EL (cell line): ENCODE results near the gene PAFAH2.
"Not testable (repeated sequence)": the region's sequence is repeated elsewhere in the genome, so short reads cannot be mapped to it uniquely, and the experiment has no call there.

ENCODE experiments used
- DNase-seq: peaks from one replicate; pipeline ENCODE4 v3.0.0-alpha.2; 2016

PAFAH2 gene

GRCh38 chr1:26010825-26011224 is 13.0 kb upstream of the PAFAH2 start:
- no peak for DNase-seq

GRCh38 chr1:26009796-26010447 is 12.1 kb upstream of the PAFAH2 start:
- no peak for DNase-seq

GRCh38 chr1:26006710-26007109 is 8.8 kb upstream of the PAFAH2 start:
- no peak for DNase-seq

DNA sequence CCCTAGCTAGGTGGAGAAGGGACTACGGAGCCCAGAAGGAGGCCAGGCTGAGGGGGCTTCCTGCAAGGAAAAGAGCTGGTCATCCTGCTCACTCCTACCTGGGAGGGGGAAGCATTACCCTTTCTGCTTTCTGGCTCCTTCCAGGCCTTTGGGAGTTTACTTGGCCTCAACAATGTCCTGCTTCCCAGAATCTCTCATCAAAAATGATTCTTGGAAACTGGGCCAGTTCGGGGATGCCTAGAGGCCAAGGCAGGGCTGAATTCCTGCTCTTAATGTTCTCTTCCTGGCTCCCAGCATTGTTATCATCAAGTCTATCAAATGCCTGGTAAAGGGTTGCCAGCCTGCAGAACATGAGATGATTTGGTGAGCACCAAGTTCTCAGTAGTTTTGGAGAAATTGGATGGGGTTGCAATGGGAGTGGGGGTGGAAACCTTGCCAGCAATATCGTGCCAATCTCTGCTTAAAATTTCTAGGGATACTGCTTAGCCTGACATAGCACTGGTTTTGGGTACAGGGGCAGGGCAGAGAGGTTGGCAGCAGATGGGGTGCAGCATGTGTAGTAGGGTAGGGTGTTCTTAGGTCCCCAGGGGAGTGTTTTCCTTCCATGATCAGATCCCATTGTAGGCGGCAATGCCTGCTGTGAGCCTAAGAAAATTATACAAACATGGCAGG is 7.7 kb upstream of the PAFAH2 start:
- DNase-seq = no peak

DNA sequence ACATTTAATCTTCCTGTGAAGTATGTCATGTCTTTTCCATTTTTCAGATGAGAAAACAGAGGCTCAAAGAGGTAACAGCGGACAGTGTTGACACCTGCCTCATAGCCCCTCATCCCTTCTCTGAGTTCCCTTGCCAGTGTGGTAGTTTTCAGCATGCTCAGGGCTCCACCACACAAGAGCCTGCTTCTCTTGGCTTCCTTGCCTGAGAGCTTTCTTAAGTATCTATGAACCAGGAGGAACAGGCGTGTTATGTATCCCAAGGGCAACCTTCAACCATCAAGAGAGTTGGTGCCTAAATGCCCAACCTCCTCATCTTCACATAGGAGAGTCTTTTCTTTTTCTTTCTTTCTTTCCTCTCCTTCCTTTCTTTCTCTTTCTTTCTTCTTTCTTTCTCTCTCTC is 5.9 kb upstream of the PAFAH2 start:
- no peak for DNase-seq

- DNase-seq = no peak
These were observed 5.4 kb upstream of the PAFAH2 start for GRCh38 chr1:26003262-26003661.

DNA sequence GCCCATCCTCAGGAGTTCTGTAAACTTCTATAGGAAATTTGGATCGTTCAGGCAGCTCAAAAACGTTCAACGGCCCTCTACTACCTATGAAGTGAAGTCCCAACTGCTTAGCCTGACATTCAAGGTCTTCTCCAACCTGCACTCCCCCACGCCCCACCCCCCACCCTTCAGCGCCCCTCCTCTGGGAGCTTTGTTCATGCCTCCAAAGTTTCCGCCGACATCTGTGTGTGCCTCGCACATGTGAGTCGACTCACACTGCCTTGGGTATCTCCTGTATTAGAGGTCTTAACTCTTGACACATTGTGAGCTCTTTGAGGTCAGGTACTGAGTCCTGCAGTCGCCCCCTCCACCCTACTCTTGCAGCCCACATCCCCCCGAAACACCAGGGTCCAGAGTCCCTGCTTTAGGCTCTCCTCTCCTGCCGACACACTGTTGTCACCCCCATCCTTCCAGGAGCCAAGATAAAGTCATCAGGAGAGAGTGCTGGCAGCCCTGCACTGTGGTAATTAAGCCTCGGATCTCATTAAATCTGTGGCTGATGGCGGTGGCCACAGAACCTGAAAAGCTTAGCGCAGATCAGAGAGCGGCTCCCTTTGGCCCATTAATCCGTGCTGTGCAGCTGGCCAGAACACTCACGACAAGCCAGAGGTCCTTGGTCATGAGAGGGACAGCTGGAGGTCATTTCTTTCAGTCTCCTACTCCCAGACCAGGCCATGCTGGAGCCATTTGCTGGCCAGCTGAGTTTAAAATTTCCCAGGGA is 1.4 kb upstream of the PAFAH2 start:
- DNase-seq = no peak

DNA sequence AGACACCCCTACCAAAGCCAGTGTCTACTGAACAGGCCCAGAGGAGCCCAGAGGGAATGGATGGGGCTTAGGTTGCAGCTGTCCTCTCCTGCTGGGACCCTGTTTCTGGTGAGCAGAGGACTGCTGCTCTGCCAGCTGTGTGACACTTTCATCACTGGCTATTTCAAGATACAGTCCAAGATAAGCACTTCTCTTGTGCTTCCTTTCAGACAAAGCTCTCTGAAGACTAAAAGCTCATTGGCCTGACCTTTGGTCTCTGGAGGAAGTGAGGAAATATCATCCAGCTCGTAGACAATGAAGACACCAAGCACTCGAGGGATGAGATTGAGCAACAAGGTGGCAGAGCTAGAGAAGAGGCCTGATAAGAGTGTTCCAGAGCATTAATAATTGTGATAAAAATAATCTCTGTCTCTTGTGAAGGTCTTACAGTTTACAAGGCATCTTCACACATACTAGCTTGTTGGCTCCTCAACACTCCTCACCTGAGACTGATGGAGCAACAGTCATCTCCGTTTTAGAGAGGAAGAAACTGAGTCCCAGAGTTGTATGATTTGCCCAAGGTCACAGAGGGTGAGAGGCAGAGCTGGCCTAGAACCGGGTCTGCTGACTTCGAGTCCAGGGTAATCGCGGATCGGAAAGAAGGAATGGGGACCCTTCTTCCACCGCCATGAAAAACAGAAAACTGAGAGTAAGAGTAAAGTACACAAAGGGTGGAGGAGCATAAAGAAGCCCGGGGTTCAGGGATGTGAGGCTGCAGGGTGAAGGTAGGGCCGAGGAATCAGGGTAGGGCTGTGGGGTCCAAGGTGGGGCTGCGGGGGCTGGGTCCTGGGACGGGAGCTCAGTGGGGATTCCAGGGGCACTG is 666 bp downstream of the PAFAH2 start:
- peak; percentile 69 for DNase-seq

GRCh38 chr1:25994402-25995150 is 3.3 kb downstream of the PAFAH2 start:
- DNase-seq = no peak

- no peak for DNase-seq
These were observed 4.5 kb downstream of the PAFAH2 start for GRCh38 chr1:25993197-25993951.

GRCh38 chr1:25992689-25993171 is 5.1 kb downstream of the PAFAH2 start:
- no peak for DNase-seq

GRCh38 chr1:25991937-25992688 is 5.8 kb downstream of the PAFAH2 start:
- peak; percentile 57 for DNase-seq

DNA sequence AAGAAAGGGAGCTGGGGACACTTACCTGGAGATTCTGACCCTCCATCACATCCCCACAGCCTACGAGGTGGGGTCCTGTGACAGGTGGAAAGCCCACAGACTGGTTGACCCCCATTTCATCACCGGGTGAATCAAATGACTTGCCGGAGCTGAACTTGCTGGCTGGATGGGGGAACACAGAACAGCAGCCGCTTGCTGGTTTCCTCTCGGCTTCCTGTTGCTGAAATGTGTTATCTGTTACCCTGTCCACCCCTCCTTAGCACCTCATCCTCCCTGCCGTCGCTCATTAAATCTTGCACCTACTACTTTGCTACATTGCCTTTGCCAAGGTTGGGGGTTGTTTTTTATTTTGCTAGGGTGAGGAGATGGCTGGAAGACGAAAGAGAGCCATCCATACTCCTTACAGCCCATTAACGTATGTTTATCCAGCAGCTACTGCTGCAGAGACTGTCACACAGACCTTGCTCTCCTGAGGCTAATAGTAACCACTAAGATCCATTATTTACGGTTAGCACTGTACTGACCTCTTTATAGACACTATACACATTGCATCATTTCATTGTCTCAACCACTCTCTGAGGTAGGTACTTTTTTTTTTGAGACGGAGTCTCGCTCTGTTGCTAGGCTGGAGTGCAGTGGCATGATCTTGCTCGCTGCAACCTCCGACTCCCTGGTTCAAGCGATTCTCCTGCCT is 7.0 kb downstream of the PAFAH2 start:
- no peak for DNase-seq

DNA sequence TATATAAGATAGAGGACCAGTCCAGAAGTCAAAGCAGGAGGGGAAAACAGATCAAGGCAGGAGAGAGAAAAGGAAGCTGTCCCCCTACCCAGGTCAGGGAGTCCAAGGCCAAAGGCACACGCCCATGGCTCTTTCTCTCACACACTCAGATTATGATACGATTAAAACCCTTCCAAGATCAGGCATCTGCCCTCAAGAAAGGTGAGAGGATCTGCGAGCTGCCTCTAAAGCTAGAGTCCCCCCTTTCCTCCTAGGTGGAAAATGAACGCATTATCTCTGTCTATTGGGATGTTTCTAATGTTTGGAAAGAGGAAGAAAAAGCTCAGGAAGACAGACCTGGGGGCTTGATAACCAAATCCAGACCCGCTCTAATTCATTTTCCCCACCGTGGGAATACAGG is 7.6 kb downstream of the PAFAH2 start:
- DNase-seq = no peak

DNA sequence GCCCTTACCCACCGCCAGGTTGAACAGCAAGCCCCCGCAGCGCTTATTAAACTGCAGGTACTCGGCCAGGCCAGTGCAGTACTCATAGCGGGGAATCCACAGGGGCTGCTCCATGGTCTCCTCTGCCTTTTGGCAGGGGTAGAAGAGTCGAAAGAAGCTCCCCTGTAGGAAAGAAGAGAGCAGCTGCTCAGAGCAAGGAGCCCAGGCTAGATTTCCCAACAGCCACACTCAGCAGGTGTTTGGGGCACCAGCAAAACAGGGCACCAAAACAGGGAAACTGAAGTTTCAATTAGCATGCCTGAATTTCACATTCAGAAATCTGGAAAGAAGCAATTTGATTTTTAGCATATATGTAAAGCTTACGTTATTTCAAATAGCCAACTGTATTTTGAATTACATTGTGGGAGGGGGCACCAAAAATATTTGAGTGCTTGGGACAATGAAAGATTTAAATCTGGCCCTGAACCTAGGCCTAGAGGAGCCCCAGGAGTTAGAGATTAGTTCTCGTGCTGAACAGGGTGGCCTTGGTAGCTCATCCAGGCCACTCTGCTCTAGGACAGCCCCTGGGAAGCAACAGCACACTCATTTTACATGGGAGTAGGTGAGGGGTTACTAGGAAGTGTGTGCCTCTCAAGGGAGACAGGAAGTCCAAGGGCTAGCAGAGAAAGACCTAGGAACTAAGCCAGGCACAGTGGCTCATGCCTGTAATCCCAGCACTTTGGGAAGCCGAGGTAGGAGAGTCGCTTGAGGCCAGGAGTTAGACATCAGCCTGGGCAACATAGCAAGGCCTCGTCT is 8.2 kb downstream of the PAFAH2 start:
- DNase-seq = no peak

DNA sequence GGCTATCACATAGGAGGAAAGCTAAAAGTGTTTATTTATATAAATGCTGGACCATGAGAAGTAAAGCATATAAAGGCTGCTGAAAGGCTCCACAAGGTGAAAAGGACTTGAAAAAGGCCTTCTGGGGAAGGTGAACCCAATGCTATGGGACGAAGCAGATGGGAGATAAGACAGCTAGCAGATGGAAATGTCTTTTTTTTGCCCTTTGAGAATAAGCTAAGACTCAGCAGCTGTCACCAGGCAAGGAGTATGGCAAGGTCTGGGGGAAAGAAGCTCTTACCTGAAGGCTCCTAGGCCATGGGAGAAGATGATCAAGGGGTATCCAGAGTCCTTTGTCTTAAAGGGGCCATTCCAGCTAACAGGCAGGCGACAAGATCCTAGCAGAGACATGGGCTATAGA is 9.9 kb downstream of the PAFAH2 start:
- DNase-seq = no peak

DNA sequence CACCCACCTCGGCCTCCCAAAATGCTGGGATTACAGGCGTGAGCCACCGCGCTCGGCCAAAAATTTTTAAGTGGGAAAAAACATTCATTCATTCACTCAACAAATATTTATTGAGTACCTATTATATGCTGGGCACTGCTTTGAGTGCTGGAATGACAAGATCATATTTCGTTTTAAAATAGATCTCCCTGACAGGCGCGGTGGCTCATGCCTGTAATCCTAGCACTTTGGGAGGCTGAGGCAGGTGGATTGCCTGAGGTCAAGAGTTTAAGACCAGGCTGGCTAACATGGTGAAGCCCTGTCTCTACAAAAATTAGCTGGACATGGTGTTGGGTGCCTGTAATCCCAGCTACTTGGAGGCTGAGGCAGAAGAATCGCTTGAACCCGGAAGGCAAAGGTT is 11.1 kb downstream of the PAFAH2 start:
- DNase-seq = not testable (repeated sequence)

DNA sequence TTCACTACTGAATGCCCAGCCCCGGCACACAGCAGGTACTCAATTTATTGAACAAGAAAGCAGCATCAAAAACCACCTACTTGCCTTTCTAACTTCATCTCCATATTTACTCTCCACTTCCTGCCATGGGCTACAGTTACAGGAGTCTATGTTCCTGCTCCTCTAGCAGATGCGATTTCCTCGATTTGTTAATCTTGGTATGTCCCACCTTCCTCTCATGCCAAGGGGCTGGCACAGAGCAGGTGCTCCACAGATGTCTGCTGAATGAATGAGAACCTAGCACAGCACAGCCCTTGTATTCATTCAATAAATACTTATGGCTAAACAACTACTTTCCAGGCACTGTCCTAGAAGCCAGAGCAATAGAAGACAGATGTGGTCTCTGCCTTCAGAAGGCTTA is 12.2 kb downstream of the PAFAH2 start:
- DNase-seq = no peak

GRCh38 chr1:25985171-25985570 is 12.7 kb downstream of the PAFAH2 start:
- DNase-seq = no peak
